ENCODE results near the gene CANX. TPM values are rescaled to one million over a fixed set of nuclear protein-coding genes. Genes with fewer than 3 reads are reported as not detected.

Gene CANX
- total and polyA plus RNA-seq, 2 of the 13 experiments (the other 11 are each of a cell fraction or from before 2014, with no cell fraction given) = 477 to 680 TPM

DNA sequence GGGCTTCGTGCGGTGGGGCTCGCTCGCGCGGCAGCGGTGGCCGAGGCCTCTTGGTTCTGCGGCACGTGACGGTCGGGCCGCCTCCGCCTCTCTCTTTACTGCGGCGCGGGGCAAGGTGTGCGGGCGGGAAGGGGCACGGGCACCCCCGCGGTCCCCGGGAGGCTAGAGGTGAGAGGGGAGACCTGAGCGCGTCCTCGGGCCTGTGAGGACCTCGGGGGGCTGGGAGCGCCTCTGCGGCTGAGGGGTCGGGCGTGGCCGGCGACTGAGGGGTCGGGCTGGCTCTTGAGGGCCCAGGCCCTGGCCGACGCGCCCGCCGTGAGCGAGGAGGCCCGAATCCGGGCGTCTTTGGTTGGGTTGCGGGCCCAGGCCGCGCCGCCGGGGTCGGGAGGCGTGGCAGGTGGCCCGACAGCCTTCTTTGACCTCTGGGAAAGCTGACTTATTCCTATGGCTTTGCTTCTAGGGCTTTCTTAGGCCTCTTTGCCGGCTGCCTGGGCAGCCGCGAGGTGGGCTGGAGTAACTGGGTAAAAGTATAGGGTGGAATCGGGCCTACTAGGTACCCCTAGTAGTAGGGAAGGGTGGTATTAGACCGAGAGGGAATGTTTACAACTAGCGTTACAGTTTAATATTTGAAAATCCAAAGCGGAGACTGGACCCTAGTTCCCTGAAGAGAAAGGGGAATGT, at the start of gene CANX (continued):
- TF ChIP-seq NFYC (CRISPR knock-in tag; IDR thresholded peaks at IDR 0.05) = no peak
- TF ChIP-seq ZNF275 (CRISPR knock-in tag; IDR thresholded peaks at IDR 0.05; ENCODE audit: borderline replicate concordance) = peak; percentile 31; the same call in 1 of the 2 replicates
- TF ChIP-seq ZNF616 (CRISPR knock-in tag; IDR thresholded peaks at IDR 0.05; ENCODE audit: low read depth) = no peak
- no peak for TF ChIP-seq ZNF34 (CRISPR knock-in tag; IDR thresholded peaks at IDR 0.05; ENCODE audit: borderline replicate concordance)
- TF ChIP-seq SIN3B (IDR thresholded peaks at IDR 0.05; ENCODE audit: low read length) = no peak
- TF ChIP-seq ZNF737 (CRISPR knock-in tag; IDR thresholded peaks at IDR 0.05; ENCODE audit: borderline replicate concordance) = no peak
- TF ChIP-seq ZNF414 (CRISPR knock-in tag; IDR thresholded peaks at IDR 0.05) = peak; percentile 75; the same call in 1 of the 2 replicates
- no peak for TF ChIP-seq CREB1 (IDR thresholded peaks at IDR 0.05)
- TF ChIP-seq CREB1 (CRISPR knock-in tag; IDR thresholded peaks at IDR 0.05) = no peak
- no peak for TF ChIP-seq ZNF543 (CRISPR knock-in tag; IDR thresholded peaks at IDR 0.05)
- TF ChIP-seq BCL6 (CRISPR knock-in tag; IDR thresholded peaks at IDR 0.05) = no peak
- no peak for TF ChIP-seq JUND (CRISPR knock-in tag; IDR thresholded peaks at IDR 0.05)
- TF ChIP-seq, protein P1, sequence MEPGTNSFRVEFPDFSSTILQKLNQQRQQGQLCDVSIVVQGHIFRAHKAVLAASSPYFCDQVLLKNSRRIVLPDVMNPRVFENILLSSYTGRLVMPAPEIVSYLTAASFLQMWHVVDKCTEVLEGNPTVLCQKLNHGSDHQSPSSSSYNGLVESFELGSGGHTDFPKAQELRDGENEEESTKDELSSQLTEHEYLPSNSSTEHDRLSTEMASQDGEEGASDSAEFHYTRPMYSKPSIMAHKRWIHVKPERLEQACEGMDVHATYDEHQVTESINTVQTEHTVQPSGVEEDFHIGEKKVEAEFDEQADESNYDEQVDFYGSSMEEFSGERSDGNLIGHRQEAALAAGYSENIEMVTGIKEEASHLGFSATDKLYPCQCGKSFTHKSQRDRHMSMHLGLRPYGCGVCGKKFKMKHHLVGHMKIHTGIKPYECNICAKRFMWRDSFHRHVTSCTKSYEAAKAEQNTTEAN (CRISPR knock-in tag; conservative IDR thresholded peaks at IDR 0.05) = no peak; the same call in 1 of the 2 replicates
- TF ChIP-seq PCBP1 (IDR thresholded peaks at IDR 0.05; ENCODE audit: borderline replicate concordance, low read depth, low read length) = no peak
- no peak for TF ChIP-seq SIX4 (CRISPR knock-in tag; IDR thresholded peaks at IDR 0.05)
- peak; percentile 57; the same call in 1 of the 2 replicates for TF ChIP-seq HOXA5 (CRISPR knock-in tag; IDR thresholded peaks at IDR 0.05)
- TF ChIP-seq, protein P2, sequence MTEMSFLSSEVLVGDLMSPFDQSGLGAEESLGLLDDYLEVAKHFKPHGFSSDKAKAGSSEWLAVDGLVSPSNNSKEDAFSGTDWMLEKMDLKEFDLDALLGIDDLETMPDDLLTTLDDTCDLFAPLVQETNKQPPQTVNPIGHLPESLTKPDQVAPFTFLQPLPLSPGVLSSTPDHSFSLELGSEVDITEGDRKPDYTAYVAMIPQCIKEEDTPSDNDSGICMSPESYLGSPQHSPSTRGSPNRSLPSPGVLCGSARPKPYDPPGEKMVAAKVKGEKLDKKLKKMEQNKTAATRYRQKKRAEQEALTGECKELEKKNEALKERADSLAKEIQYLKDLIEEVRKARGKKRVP (CRISPR knock-in tag; IDR thresholded peaks at IDR 0.05) = no peak
- TF ChIP-seq NCOA5 (CRISPR knock-in tag; IDR thresholded peaks at IDR 0.05) = no peak
- no peak for TF ChIP-seq ZNF143 (CRISPR knock-in tag; IDR thresholded peaks at IDR 0.05)
- no peak; the same call in 1 of the 2 replicates for TF ChIP-seq ZNF605 (CRISPR knock-in tag; IDR thresholded peaks at IDR 0.05)
- TF ChIP-seq FOXP4 (CRISPR knock-in tag; IDR thresholded peaks at IDR 0.05) = no peak

Measured in HepG2 (cell line).